ENCODE measurements around the gene OTULIN.

OTULIN gene

GRCh38 chr5:14664270-14665100 is at the start of gene OTULIN:
Gene OTULIN, plus strand, starts transcription at chr5:14664718. Its CDS starts 108 bp downstream, at chr5:14664826.
- peak; percentile 62 to 77 (median 71) for DNase-seq

GRCh38 chr5:14615365-14615764 is 49.2 kb upstream of the OTULIN start:
- no peak for DNase-seq

GRCh38 chr5:14617441-14617840 is 47.1 kb upstream of the OTULIN start:
- no peak for DNase-seq

- DNase-seq = no peak
Observed at GRCh38 chr5:14627270-14627669, 37.2 kb upstream of the OTULIN start.

GRCh38 chr5:14628346-14628745 is 36.2 kb upstream of the OTULIN start:
- peak in 3 of 4 experiments; percentile 20 to 32 (median 25) for DNase-seq

- DNase-seq = no peak
Observed at GRCh38 chr5:14630671-14631070, 33.8 kb upstream of the OTULIN start.

GRCh38 chr5:14635656-14636055 is 28.9 kb upstream of the OTULIN start:
- no peak for DNase-seq

GRCh38 chr5:14640765-14641164 is 23.8 kb upstream of the OTULIN start:
- no peak for DNase-seq

GRCh38 chr5:14644623-14645237 is 19.8 kb upstream of the OTULIN start:
- DNase-seq = no peak

- DNase-seq = no peak
Observed at GRCh38 chr5:14650052-14650451, 14.5 kb upstream of the OTULIN start.

GRCh38 chr5:14655146-14655741 is 9.3 kb upstream of the OTULIN start:
- no peak for DNase-seq

- no peak for DNase-seq
Observed at GRCh38 chr5:14656898-14657297, 7.6 kb upstream of the OTULIN start.

- DNase-seq = no peak
Observed at GRCh38 chr5:14659821-14660607, 4.5 kb upstream of the OTULIN start.

- no peak for DNase-seq
Observed at GRCh38 chr5:14660833-14661232, 3.7 kb upstream of the OTULIN start.

GRCh38 chr5:14662721-14663260 is 1.7 kb upstream of the OTULIN start:
- DNase-seq = no peak

- DNase-seq = no peak
Observed at GRCh38 chr5:14663734-14664269, 716 bp upstream of the OTULIN start.

- no peak for DNase-seq
Observed at GRCh38 chr5:14665101-14665822, 744 bp downstream of the OTULIN start.

- DNase-seq = peak in 3 of 4 experiments; percentile 22 to 30 (median 24)
Observed at GRCh38 chr5:14665949-14666348, 1.4 kb downstream of the OTULIN start.

- no peak for DNase-seq
Observed at GRCh38 chr5:14666357-14666756, 1.8 kb downstream of the OTULIN start.

- DNase-seq = no peak
Observed at GRCh38 chr5:14667290-14667689, 2.8 kb downstream of the OTULIN start.

- no peak for DNase-seq
Observed at GRCh38 chr5:14667770-14668169, 3.3 kb downstream of the OTULIN start.

- DNase-seq = no peak
Observed at GRCh38 chr5:14668181-14668591, 3.7 kb downstream of the OTULIN start.

Data from activated CD4-positive, CD25-positive, alpha-beta regulatory T cell (primary cell).